Measurements from ENCODE around the gene TAS1R1.

The TAS1R1 gene

DNA sequence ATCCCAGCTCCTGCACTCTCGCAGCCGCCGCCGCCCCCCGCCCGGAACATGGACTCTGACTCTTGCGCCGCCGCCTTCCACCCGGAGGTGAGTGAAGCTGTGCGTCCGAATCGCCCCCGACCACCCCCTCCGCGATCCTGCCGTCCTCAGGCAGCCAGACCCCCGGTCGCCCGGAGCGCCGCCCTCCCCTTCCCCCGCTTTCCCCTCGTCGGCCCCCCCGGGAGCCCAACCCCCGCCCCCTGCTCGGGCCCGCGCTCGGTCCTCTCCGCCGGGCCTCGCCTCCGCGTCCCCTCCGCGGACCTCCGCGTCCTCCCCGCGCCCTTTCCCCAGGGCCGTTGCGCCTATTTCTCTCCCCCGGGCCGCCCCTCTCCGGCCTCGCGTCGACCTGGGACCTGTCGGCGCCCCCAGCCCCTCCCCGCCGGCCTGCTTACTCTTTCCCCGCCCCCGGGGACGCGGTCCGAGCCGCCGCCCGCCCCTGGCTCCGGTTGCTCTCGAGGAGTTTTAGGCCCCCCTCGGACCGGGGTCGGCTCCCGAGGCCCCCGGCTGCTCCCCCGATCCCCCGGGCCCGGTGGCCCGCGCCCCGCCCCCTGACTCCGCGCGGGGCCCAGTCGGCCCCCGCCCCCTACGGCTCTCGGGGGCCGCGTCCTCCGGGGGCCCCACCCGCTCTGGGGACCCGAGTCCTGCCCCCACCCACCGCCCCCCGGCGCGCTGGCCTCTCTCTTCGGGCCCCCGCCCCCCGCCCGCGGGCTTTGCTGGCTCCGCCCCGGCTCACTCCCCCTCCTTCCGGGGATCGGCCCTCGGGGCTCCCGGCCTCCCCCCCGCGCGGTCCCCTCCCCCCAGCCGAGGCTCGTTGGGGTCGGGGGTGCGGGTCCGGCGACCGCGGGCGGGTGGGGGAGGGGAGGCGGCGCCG is 59.2 kb downstream of the TAS1R1 start:
- peak; percentile 57 for DNase-seq

DNA sequence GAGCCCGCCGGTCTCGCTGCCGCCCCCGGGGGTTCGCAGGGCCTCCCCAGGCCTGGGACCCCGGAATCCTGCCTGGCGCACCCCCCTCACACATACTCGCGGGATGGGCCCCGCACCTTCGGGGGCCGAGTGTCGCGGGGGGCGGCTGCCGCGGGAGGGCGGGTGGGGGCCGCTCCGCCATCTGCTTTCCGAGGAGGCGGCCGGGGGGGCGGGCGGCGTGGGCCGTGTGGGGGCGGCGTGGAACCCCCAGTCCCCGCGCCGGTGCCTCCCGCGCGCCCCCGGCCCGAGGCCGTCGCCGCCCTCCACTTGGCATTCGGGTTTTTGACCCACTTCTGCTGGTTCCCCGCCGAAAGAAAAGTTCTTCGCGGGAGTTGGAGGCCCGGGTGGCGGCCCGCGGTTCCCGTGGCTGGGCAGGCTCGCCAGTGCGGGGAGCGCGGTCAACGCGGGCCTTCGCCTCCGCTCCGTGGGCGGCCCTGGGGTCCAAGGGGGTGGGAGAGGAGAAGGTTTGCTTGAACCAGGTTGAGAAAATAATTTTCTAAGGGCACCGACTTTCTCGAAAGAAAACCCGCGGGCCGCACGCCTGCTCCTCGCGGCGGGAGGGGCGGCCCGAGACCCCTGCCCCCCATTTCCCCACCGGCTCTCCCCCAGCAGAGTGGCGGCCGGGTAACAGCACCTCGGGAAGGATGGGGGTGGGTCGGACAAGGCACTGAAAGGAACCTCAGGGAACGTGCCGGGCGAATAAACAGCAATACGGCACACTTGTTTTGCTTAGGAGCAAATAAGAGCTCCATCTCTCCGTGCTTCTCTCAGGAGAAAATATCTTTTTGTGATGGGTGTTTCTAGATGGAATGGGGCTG is 60.0 kb downstream of the TAS1R1 start:
- DNase-seq = no peak

DNA sequence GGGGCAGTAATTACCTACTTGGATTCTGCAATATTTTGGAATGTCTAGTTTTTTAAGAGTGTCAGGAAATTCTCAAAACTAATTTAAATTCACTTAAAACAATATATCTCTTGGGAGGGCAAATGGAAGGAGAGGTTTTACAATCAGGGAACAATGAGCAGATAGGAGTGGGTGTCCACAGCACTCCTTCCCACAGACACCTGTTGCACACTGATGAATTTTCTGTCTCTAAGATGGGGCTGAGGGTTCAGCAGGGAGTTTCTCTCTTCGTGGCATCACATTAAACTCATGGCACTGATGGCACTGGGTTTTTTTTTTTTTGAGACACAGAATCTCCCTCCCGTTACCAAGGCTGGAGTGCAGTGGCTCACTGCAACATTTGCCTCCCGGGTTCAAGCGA is 63.9 kb downstream of the TAS1R1 start:
- no peak for DNase-seq

DNA sequence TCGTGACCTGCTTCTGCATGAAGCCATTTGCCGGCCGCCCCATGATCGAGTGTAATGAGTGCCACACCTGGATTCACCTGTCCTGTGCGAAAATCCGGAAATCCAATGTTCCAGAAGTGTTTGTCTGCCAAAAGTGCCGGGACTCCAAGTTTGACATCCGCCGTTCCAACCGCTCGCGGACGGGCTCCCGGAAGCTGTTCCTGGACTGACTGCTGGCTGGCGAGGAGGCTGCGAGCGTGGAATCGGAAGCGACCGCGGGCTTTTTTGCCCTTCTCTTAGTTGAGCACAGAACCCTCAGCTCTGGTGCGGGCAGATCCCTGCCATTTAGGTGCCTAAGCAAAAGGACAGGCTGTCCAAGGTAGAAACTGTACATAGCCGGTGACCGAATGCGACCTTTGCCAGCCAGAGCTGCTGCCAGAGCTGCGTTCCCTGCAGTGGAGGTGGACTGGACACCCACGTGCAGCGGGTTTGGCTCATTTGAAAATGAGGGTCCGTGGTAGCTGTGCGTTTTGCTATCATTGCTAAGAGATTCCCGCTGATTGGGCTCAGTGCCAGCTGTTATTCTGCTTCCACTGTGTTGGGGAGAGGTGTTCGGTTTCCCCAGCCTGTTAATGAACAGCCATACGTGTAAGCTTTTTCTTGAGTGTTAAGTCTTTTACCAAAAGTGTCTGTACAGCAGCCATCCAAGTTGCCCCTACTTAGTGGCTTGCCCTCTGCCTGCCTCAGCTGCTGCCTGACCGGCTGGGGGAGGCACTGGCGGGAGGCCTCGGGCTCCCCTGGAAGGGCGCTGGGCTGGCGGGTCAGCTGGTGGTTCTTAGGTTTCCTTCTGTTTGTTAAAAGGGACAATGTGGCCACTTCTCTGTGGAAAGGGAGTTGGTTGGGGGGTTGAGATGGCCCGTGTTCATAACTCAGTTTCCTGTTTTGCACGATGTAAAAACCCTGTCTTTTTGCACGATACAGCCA is 66.6 kb downstream of the TAS1R1 start:
- DNase-seq = no peak

DNA sequence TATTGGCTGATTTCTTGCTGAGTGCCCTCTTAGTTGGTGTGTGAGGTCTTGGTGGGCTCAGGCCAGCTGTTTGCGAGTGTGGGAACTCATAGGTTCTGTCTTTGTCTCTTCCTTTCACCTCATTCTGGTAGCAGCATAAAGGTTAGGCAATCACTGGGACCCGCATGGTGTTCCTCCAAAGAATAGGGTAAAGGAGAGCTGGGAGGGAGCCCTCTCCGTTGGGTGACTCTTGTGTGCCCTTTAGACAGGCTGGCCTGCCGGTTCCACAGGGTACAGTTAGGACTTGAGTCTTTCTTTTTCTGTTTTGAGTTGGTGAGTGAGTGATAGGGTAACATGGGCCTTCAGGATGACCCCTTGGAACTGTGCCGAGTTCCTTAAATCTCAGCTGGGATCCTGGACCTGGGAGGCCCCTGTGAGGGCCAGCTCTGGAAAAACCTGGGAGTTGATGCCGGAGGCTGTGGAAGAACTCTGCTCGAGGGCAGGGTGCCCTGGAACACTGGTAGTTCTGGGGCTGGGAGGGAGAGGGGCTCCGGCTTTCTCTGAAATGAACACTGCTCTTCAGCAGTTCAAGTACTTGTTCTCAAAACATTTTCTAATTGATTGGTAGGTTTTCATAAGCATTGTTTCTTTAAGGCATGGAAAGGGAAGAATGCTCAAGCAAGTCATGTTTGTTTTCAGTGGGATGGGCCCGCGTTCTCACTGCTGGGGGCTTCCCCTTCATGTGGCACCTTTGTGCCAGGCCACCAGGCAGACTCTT is 67.5 kb downstream of the TAS1R1 start:
- no peak for DNase-seq

DNA sequence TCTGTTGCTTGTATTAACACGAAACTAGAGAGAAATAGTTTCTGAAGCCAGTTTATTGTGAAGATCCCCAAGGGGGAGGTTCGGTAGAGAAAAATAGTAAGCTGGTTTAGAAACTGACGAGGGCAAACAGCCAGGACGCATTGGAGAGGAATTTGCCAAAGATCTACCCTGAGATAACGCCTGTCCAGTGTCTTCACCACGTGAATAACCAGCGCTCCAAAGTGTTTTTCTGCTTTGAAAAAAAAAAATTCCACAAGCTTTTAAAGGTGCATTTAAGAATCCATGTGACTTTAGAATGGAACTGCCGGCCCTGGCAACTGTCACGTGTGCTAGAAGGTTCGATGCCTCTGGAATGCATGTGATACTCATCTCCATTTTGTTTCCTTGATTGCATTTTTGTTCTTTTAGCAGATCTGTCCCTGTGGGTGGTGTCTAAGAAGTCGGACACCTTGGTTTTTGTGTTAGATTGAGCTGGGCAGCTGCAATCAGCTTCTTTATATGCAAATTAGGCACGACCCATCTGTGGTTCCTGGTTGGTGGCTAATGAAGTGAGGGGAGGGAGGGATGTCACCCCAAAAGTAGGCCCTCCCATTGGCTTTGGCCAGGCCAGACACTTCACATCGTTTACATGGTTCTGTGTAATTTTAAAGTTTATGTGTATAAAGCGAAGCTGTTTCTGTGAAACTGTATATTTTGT is 68.3 kb downstream of the TAS1R1 start:
- no peak for DNase-seq

DNA sequence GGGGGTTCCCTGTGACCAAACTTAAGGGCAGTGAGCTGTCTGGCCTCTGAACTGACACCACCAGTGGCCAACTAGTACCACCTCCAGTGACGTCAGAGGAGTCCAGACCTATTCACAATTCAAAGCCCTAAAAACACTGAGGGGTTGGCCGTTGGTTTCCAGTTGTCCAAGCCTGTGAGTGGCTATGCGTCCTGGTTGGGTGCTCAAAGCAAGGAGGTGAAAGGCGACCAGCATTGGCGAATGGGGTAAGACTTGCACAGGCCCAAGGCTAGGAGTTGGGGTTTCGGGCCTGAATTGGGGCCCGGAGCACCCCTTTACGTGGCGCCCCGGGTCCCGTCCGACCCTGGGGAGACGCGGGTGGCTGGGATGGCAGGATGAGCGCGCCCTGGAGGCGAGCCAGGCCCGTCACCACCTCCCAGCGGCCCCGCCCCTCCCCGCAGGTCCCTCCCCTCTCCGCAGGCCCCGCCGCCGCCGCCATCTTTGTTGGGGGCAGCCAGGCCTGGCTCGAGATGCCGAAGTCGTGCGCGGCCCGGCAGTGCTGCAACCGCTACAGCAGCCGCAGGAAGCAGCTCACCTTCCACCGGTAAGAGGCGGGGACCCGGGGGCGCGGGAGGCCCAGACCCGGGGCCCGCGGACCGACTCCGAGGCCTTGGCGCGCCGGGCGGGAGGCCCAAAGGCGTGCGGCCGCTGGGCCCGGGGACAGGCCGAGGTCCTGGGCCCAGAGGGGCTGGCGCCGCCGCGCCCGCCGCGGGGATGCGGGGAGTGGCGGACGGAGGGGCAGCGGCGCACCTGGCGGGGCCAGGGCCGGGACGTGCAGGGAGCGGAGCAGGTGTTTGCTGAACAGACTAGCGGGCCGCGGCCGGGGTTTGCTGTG is 69.8 kb downstream of the TAS1R1 start, which contains the start of gene THAP3:
Gene THAP3, plus strand, starts transcription at position 159 of the 874 bp plus-strand sequence. Its CDS starts 351 bp downstream, at position 510.
- DNase-seq = peak; percentile 87

DNA sequence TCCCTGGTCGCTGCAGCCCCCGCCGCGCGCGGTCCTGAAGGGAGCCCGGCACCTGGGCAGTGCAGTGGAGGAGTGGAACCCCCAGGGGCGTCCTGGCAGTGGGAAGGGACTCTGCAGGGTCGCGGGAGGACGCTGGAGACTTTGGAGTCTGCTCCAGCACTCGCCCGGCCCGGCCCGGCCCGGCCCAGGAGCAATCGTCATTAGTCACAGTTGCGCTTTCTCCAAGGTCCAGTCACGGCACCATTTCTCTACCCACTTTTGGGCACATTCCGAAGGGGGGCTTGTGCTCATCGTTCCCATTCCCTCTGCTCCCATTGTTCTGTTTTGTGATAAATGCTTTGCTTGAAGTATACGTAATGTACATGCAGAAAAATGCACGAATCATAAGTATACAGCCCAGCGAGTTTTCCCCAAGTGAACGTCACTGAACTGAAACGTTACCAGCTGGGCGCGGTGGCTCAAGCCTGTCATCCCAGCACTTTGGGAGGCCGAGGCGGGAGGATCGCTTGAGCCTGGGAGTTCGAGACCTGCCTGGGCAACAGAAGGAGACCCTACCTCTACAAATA is 70.6 kb downstream of the TAS1R1 start:
- DNase-seq = no peak

DNA sequence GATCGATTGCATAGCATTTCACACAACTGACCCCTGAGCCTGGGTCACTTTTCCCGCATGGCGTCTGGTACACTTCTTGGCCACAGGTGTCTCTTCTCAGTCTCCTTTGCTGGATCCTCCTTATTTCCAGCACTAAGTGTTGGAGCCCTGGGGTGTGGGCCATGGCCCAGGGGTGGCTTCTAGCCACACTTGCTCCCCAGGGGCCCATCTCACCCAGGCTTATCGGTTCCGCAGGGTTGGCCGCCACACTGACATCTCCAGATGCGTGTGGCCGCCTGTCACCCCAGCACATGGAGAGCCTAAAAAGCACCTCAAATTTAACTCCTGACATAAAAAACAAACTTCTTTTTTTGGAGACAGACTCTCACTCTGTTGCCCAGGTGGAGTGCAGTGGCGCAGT is 71.9 kb downstream of the TAS1R1 start:
- DNase-seq = no peak

DNA sequence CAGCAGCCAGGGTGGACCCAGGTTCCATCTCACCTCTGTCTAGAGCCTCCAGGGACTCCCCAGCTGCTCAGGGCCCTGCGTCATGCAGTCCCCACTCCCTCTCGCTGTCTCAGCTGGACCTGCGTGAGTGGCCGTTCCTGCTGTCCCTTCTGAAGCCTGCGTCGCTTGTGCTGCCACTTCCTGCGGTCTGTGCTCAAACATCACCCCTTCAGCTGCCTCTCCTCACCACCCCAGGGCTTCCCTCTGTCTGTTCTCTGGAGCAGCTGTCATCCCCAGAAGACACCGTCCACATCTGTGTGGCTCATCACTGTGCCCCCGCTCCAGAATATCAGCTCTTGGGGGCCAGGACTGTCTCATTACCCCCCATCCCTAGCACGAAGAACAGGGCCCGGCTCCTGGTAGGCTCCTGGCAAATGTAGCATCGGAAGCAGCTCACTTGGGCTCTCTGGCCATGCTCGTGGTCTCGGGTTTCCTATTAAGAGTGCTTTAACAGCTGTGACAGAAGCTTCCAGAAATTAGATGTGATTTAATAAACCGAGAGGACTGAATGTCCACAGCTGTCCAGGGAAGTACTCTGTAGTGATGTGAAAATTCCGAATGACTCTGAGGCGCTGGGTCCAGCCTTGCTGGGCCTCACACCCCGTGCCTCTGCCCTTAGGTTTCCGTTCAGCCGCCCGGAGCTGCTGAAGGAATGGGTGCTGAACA is 72.9 kb downstream of the TAS1R1 start:
- DNase-seq = no peak

DNA sequence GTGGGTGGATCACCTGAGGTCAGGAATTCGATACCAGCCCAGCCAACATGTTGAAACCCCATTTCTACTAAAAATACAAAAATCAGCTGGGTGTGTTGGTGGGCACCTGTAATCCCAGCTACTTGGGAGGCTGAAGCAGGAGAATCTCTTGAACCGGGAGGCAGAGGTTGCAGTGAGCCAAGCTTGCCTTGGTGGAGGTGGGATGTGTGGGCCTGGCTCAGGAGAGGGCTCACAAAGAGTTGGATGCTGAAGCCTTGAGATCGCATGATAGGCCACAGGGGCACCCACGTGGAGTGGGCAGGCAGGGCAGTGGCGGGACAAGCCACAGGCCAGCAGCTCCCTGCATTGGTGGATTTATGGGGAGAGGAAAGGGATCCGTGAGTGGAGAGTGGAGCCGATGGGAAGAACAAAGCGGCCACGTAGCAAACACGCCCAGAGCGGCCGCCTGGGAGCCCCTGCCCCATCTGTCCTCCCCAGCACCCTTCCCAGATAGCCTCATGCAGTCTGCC is 73.9 kb downstream of the TAS1R1 start:
- DNase-seq = no peak

Measured in activated CD4-positive, CD25-positive, alpha-beta regulatory T cell treated with anti-CD3 and anti-CD28 coated beads, Interleukin-2, amount 50 U/mL, for 72 hours (primary cell).